ENCODE data around the gene CRYBB1. TPM values are rescaled to one million over a fixed set of nuclear protein-coding genes. Genes with fewer than 3 reads are reported as not detected.
A peak's percentile ranks its signal among the peaks of the same experiment; 100 is the strongest.

The CRYBB1 gene
- total and polyA plus RNA-seq, 2 donors (not counting 1 experiment from before 2014, with no cell fraction given), result 0.18 TPM; not detected in 1

DNA sequence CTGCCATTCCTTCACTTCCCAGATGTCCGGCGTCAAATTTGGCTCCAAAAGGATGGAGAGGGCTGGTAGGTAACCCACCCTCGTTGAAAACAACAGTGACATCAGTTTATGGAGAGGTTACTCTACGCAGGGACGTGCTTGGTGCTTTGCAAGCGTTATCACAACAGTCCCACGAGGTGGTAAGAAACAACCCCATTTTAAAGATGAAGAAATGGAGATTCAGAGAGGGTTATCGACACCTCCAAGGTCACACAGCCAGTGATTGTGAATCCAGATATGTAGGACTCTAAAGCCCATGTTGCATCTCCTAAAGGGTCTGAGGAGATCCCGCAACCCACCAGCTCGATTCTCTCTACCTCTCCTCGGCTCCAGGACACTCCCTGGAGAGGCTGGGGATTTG lies 40.3 kb upstream of the CRYBB1 start:
- peak overlapping the region; percentile 67 for H3K27ac Mint-ChIP-seq
- intact Hi-C loops (cut with micrococcal nuclease), result no loop called here
- ChIA-PET CTCF (no interaction called here), POLR2A (no interaction called here)
- peak overlapping the region; percentile 95 for H3K4me3 Mint-ChIP-seq
- Histone ChIP-seq H2AFZ (ENCODE audit: insufficient read depth, low read depth, low read length, poor library complexity, severe bottlenecking) (peak overlapping the region; percentile 68), H3K9ac (ENCODE audit: low read length) (peak overlapping the region; percentile 74), H3K36me3 (replicated peaks in 1 of 2; ENCODE audit: control extremely low read depth in 1 of 2, control insufficient read depth in 1 of 2, extremely low read depth in 1 of 2, insufficient read depth in 2 of 2, low read length in 1 of 2) (no peaks in the 10 kb centered on the region), H3K27me3 (replicated peaks in 1 of 4; ENCODE audit: control extremely low read depth in 1 of 4, control insufficient read depth in 3 of 4, insufficient read depth in 4 of 4, low read length in 3 of 4) (peaks cover 0 to 32% (median 14%) of the 10 kb centered on the region in 4 experiments), H3K4me1 (ENCODE audit: control insufficient read depth in 2 of 2, insufficient read depth in 2 of 2, low read length in 2 of 2) (peaks cover 26 to 33% of the 10 kb centered on the region in 2 donors), H3K27ac (ENCODE audit: low read length in 2 of 2) (no peak overlapping the region), H3K4me3 (ENCODE audit: control extremely low read depth in 1 of 5, extremely low read depth in 1 of 5, insufficient read depth in 1 of 5, low read depth in 2 of 5, low read length in 4 of 5) (peak overlapping the region in 3 of 5 experiments; percentile 22 to 72 (median 61)), H3K9me3 (ENCODE audit: control extremely low read depth in 1 of 3, control insufficient read depth in 2 of 3, insufficient read depth in 1 of 3, low read length in 2 of 3) (no peaks in the 10 kb centered on the region), H3K79me2 (ENCODE audit: control insufficient read depth, insufficient read depth, low read length) (no peaks in the 10 kb centered on the region), H3K4me2 (replicated peaks; ENCODE audit: low read depth, low read length, poor library complexity, severe bottlenecking) (peak overlapping the region; percentile 87), H4K20me1 (ENCODE audit: control insufficient read depth, insufficient read depth, low read length, poor library complexity, severe bottlenecking) (no peaks in the 10 kb centered on the region)
- ATAC-seq (ENCODE audit: low read depth), result no peak
- DNase-seq, result peak; percentile 28
- TF ChIP-seq CTCF (IDR thresholded peaks at IDR 0.05) (no peak), EZH2 (IDR thresholded peaks at IDR 0.05; ENCODE audit: borderline replicate concordance, insufficient read depth, low read depth, low read length, poor library complexity, severe bottlenecking) (no peak)
- peaks cover 12% of the 10 kb centered on the region for H3K27me3 Mint-ChIP-seq
- peaks cover 27% of the 10 kb centered on the region for H3K4me1 Mint-ChIP-seq
- whole genome bisulfite sequencing (ENCODE audit: insufficient coverage), result 20% methylated on average over 4 of the region's 11 CpGs
- no peaks in the 10 kb centered on the region for H3K9me3 Mint-ChIP-seq (ENCODE audit: insufficient read depth)
